ENCODE measurements around the gene DGLUCY. TPM values are rescaled to one million over a fixed set of nuclear protein-coding genes. Genes with fewer than 3 reads are reported as not detected.
"Not testable (repeated sequence)": the region's sequence is repeated elsewhere in the genome, so short reads cannot be mapped to it uniquely, and the experiment has no call there.

DGLUCY gene
- polyA plus RNA-seq, 3 donors from 2014 or later: 31.8 to 71.6 (median 50.5) TPM

- DNase-seq: no peak
- peaks cover 81% of the 10 kb centered on the region in 2 donors for H3K4me1 Mint-ChIP-seq
- H3K9me3 Mint-ChIP-seq: no peaks in the 10 kb centered on the region
- peak overlapping the region; percentile 96 to 100 (median 99) for H3K27ac Mint-ChIP-seq
- peaks cover 22 to 29% (median 22%) of the 10 kb centered on the region in 3 donors for H3K36me3 Mint-ChIP-seq
- H3K27me3 Mint-ChIP-seq (ENCODE audit: low read depth in 3 of 3): peaks cover 7 to 21% (median 18%) of the 10 kb centered on the region in 3 donors
- H3K4me3 Mint-ChIP-seq: peak overlapping the region; percentile 81 to 95 (median 83)
Measured at GRCh38 chr14:91232603-91233002, 118.7 kb downstream of the DGLUCY start.

DNA sequence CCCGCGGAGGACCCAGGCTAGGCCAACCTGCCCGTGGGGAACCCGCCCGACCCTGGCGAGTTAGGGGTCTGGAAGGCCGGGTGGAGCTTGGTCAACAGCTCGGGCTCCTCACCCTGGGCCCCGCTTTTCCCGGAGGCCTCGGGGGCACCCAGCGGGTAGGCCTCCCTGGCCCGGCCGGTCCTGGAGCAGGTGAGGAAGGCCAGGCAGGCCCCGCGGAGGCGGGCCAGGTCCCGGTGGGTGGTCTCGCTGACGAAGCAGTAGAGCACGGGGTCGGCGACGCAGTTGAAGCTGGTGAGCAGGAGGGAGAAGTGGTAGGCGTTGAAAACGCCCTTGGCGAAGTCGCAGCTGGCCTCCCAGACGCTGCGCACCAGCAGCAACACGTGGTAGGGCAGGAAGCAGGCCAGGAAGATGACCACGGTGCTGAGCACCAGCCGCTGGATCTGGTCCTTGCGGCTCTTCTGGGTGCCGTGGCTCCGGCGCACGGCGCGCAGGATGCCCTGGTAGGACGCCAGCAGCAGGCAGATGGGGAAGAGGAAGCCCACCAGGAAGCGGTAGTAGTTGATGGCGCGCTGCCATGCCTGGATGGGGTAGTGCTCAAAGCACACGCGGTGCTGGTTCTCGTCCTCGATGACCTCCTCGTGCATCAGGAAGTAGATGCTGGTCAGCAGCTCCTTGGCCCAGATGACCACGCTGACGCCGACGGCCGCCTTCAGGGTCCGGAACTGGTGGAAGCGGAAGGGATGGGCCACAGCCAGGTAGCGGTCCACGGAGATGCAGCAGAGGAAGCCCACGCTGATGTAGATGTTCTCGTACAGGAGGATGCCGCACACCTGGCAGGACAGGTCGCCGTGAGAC lies 120.3 kb downstream of the DGLUCY start:
- H3K4me3 Mint-ChIP-seq: peak overlapping the region in 2 of 5 donors; percentile 17 to 30
- no peaks in the 10 kb centered on the region for H3K9me3 Mint-ChIP-seq
- H3K4me1 Mint-ChIP-seq: peaks cover 80 to 81% of the 10 kb centered on the region in 2 donors
- H3K36me3 Mint-ChIP-seq: peaks cover 26 to 44% (median 32%) of the 10 kb centered on the region in 3 donors
- peak overlapping the region in 5 of 6 donors; percentile 34 to 79 (median 71) for H3K27ac Mint-ChIP-seq
- peaks cover 4 to 13% (median 13%) of the 10 kb centered on the region in 3 donors for H3K27me3 Mint-ChIP-seq (ENCODE audit: low read depth in 3 of 3)
- DNase-seq: no peak

DNA sequence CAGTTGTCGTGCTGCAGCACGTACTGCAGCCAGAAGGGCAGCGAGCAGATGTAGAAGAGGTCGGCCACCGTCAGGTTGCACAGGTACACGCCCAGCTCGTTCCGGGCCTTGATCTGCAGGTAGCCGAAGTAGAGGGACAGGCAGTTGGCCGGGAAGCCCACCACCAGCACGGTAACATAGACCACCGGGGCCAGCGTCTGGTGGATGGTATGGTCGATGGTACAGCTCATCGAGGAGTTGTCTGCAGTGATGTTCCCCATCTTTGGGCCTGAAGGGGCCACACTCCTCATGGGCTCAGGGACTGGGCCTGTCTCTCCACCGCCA lies 120.9 kb downstream of the DGLUCY start:
- Mint-ChIP-seq H3K9me3 (no peaks in the 10 kb centered on the region), H3K27me3 (ENCODE audit: low read depth in 3 of 3) (peaks cover 3 to 7% (median 7%) of the 10 kb centered on the region in 3 donors), H3K27ac (peak overlapping the region in 4 of 6 donors; percentile 48 to 77 (median 64)), H3K4me3 (peak overlapping the region in 1 of 5 donors; percentile 29), H3K4me1 (peaks cover 80 to 81% of the 10 kb centered on the region in 2 donors), H3K36me3 (peaks cover 26 to 50% (median 32%) of the 10 kb centered on the region in 3 donors)
- DNase-seq: no peak

DNA sequence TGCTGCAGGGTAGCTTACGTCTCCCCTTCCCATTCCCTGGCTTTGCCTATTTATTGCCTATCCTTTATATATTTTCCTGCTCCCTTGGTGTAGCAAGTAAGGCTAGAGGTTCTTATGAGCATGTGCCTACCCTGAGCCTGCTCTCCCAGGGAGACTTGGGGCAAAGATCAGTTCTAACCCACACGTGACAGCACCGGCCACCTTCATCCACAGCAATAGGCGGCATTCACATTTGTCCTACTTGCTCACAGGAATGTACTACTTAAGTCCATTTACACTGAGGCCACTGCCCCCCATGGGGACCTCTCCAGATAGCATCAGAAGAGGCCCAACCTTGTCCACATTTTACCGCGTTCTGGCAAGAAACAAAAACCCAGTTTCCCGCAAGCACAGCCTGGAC lies 122.0 kb downstream of the DGLUCY start:
- peaks cover 80 to 81% of the 10 kb centered on the region in 2 donors for H3K4me1 Mint-ChIP-seq
- peak overlapping the region; percentile 10 to 79 (median 50) for H3K27ac Mint-ChIP-seq
- H3K4me3 Mint-ChIP-seq: peak overlapping the region in 1 of 5 donors; percentile 43
- no peaks in the 10 kb centered on the region for H3K9me3 Mint-ChIP-seq
- H3K36me3 Mint-ChIP-seq: peaks cover 26 to 54% (median 32%) of the 10 kb centered on the region in 3 donors
- peaks cover 0 to 1% (median 0%) of the 10 kb centered on the region in 3 donors for H3K27me3 Mint-ChIP-seq (ENCODE audit: low read depth in 3 of 3)
- no peak for DNase-seq

GRCh38 chr14:91237219-91237618 lies 123.3 kb downstream of the DGLUCY start:
- Mint-ChIP-seq H3K27ac (peak overlapping the region; percentile 7 to 82 (median 66)), H3K27me3 (ENCODE audit: low read depth in 3 of 3) (peaks cover 2 to 8% (median 5%) of the 10 kb centered on the region in 3 donors), H3K4me3 (no peak overlapping the region), H3K9me3 (peaks cover 0 to 2% (median 0%) of the 10 kb centered on the region in 6 donors), H3K4me1 (peaks cover 80 to 81% of the 10 kb centered on the region in 2 donors), H3K36me3 (peaks cover 31 to 56% (median 32%) of the 10 kb centered on the region in 3 donors)
- no peak for DNase-seq

DNA sequence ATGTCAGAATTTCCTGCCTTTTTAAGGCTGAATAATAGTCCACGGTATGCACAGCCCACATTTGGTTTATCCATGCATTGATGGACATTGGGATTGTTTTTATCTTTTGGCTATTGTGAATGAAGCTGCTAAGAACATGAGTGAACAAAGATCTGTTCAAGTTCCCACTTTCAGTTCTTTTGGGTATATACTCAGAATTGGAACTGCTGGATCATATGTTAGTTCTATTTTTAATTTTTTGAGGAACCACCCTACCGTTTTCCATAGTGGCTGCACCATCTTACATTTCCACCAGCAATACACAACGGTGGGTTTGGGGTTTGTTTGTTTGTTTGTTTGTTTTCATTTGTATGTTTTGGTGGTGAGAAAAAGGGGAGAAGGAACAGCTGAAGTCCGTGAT lies 124.2 kb downstream of the DGLUCY start:
- no peak for DNase-seq
- H3K27me3 Mint-ChIP-seq (ENCODE audit: low read depth in 3 of 3): peaks cover 2 to 9% (median 6%) of the 10 kb centered on the region in 3 donors
- peaks cover 30 to 51% (median 31%) of the 10 kb centered on the region in 3 donors for H3K36me3 Mint-ChIP-seq
- peaks cover 0 to 2% (median 0%) of the 10 kb centered on the region in 6 donors for H3K9me3 Mint-ChIP-seq
- peak overlapping the region in 1 of 5 donors; percentile 3 for H3K4me3 Mint-ChIP-seq
- peak overlapping the region in 5 of 6 donors; percentile 29 to 80 (median 63) for H3K27ac Mint-ChIP-seq
- H3K4me1 Mint-ChIP-seq: peaks cover 80 to 81% of the 10 kb centered on the region in 2 donors

- Mint-ChIP-seq H3K27me3 (ENCODE audit: low read depth in 3 of 3) (peaks cover 3 to 9% (median 6%) of the 10 kb centered on the region in 3 donors), H3K36me3 (peaks cover 31 to 56% (median 35%) of the 10 kb centered on the region in 3 donors), H3K27ac (peak overlapping the region; percentile 29 to 80 (median 66)), H3K4me1 (peaks cover 80 to 83% of the 10 kb centered on the region in 2 donors), H3K9me3 (peaks cover 0 to 2% (median 0%) of the 10 kb centered on the region in 6 donors), H3K4me3 (peak overlapping the region; percentile 4 to 34 (median 25))
- DNase-seq: no peak
Measured at GRCh38 chr14:91238661-91239060, 124.8 kb downstream of the DGLUCY start.

GRCh38 chr14:91241863-91242262 lies 128.0 kb downstream of the DGLUCY start:
- Mint-ChIP-seq H3K27me3 (ENCODE audit: low read depth in 3 of 3) (peaks cover 12 to 15% (median 13%) of the 10 kb centered on the region in 3 donors), H3K4me1 (peaks cover 92 to 96% of the 10 kb centered on the region in 2 donors), H3K9me3 (peaks cover 0 to 2% (median 0%) of the 10 kb centered on the region in 6 donors), H3K4me3 (peak overlapping the region; percentile 89 to 94 (median 93)), H3K36me3 (peaks cover 20 to 41% (median 23%) of the 10 kb centered on the region in 3 donors), H3K27ac (peak overlapping the region; percentile 89 to 98 (median 94))
- DNase-seq: peak in 2 of 3 donors; percentile 53 to 56

GRCh38 chr14:91242635-91243034 lies 128.8 kb downstream of the DGLUCY start:
- peaks cover 95 to 96% of the 10 kb centered on the region in 2 donors for H3K4me1 Mint-ChIP-seq
- H3K9me3 Mint-ChIP-seq: peaks cover 0 to 2% (median 0%) of the 10 kb centered on the region in 6 donors
- peaks cover 12 to 15% (median 13%) of the 10 kb centered on the region in 3 donors for H3K27me3 Mint-ChIP-seq (ENCODE audit: low read depth in 3 of 3)
- no peak for DNase-seq
- H3K27ac Mint-ChIP-seq: peak overlapping the region; percentile 89 to 98 (median 94)
- H3K36me3 Mint-ChIP-seq: peaks cover 20 to 45% (median 26%) of the 10 kb centered on the region in 3 donors
- peak overlapping the region; percentile 89 to 94 (median 93) for H3K4me3 Mint-ChIP-seq

DNA sequence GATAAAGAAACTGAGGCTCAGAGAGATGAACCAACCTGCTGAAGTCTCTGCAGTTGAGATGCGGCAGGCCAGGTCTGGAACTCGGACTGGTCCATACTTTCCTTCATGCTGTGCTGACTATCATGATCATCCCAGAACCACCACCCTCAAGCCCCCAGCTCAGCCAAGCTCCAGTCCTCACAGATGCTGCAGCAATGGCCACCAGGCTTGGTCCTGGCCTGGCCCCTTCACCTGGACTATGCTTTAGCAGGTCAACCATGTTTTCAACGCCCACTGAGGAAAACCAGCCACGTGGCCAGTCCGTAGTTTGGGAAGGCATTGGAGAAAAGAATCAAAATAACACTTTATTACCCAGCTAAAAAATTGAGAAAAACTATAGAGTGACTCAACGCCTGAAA lies 129.2 kb downstream of the DGLUCY start:
- Mint-ChIP-seq H3K36me3 (peaks cover 16 to 44% (median 23%) of the 10 kb centered on the region in 3 donors), H3K27ac (peak overlapping the region; percentile 89 to 98 (median 94)), H3K27me3 (ENCODE audit: low read depth in 3 of 3) (peaks cover 13 to 18% (median 15%) of the 10 kb centered on the region in 3 donors), H3K4me1 (peaks cover 95 to 96% of the 10 kb centered on the region in 2 donors), H3K4me3 (peak overlapping the region; percentile 89 to 94 (median 93)), H3K9me3 (peaks cover 0 to 2% (median 0%) of the 10 kb centered on the region in 6 donors)
- no peak for DNase-seq

GRCh38 chr14:91244501-91244901 lies 130.6 kb downstream of the DGLUCY start, which contains the start of gene GPR68:
GPR68 (minus strand) TSS chr14:91244704; CDS start chr14:91235050, 9,654 bp downstream.
- peaks cover 11 to 31% (median 23%) of the 10 kb centered on the region in 3 donors for H3K36me3 Mint-ChIP-seq
- no peak for DNase-seq
- peak within 1 kb of the TSS; percentile 89 to 98 (median 94) for H3K27ac Mint-ChIP-seq
- peaks cover 13 to 21% (median 17%) of the 10 kb centered on the region in 3 donors for H3K27me3 Mint-ChIP-seq (ENCODE audit: low read depth in 3 of 3)
- peaks cover 92 to 96% of the 10 kb centered on the region in 2 donors for H3K4me1 Mint-ChIP-seq
- H3K9me3 Mint-ChIP-seq: peaks cover 0 to 2% (median 0%) of the 10 kb centered on the region in 6 donors
- peak within 1 kb of the TSS; percentile 89 to 94 (median 93) for H3K4me3 Mint-ChIP-seq

- peak overlapping the region; percentile 89 to 98 (median 94) for H3K27ac Mint-ChIP-seq
- peaks cover 0 to 2% (median 0%) of the 10 kb centered on the region in 6 donors for H3K9me3 Mint-ChIP-seq
- H3K36me3 Mint-ChIP-seq: peaks cover 11 to 25% (median 23%) of the 10 kb centered on the region in 3 donors
- H3K4me1 Mint-ChIP-seq: peaks cover 92 to 96% of the 10 kb centered on the region in 2 donors
- no peak for DNase-seq
- peak overlapping the region; percentile 89 to 94 (median 93) for H3K4me3 Mint-ChIP-seq
- H3K27me3 Mint-ChIP-seq (ENCODE audit: low read depth in 3 of 3): peaks cover 14 to 24% (median 20%) of the 10 kb centered on the region in 3 donors
Measured at GRCh38 chr14:91245029-91245428, 131.2 kb downstream of the DGLUCY start.

GRCh38 chr14:91245616-91246015 lies 131.7 kb downstream of the DGLUCY start:
- H3K27ac Mint-ChIP-seq: peak overlapping the region; percentile 89 to 98 (median 94)
- H3K4me1 Mint-ChIP-seq: peaks cover 92 to 96% of the 10 kb centered on the region in 2 donors
- not testable (repeated sequence) for DNase-seq, H3K9me3 Mint-ChIP-seq
- peaks cover 19 to 30% (median 25%) of the 10 kb centered on the region in 3 donors for H3K27me3 Mint-ChIP-seq (ENCODE audit: low read depth in 3 of 3)
- H3K36me3 Mint-ChIP-seq: peaks cover 11 to 23% (median 21%) of the 10 kb centered on the region in 3 donors
- H3K4me3 Mint-ChIP-seq: peak overlapping the region; percentile 51 to 94 (median 76)

Measured in immature natural killer cell (primary cell).